ENCODE measurements around the gene SVIP.

The SVIP gene, protein sequence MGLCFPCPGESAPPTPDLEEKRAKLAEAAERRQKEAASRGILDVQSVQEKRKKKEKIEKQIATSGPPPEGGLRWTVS

DNA sequence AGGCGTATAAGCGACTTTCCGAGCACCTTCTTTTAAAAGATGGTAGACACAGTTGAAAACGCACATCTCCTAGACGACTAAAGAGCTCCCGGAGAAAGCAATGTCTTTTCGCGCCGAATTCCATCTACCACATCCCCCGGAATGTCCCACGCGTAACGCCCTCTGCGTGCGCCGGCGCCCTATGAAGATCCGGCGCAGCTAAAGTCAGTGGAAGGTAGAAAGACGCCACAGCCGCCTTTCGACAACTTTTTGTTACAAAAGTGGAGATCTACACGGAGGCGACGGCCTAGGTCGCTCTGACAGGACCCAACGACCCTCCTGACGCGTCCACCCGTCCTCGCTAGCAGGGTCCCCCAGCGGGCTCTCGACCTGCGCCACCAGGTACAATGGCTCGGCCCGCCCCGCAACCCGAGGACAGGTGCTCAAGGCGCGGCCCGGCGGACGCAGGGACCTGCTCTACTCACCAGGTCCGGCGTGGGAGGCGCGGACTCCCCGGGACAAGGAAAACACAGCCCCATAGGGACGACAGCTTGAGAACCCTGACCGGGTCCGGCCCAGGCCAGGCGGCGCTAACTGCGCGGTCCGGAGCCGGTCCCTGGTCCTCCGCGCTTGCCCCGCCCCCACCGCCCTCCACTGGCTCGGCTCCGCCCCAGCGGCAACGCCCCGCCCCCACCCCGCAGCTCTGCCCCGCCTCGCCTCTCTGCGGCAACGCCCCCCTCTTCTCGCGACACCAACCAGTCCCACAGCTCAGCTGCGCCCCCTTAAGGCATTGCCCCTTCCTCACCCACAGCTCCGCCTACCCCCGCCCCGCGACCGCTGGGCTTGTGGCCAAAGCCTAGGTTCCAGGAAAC, at the start of gene SVIP:
SVIP (minus strand) TSS at position 571 of the 851 bp plus-strand sequence; CDS start at position 518, 53 bp downstream.
- DNase-seq = peak; percentile 80 to 91

DNA sequence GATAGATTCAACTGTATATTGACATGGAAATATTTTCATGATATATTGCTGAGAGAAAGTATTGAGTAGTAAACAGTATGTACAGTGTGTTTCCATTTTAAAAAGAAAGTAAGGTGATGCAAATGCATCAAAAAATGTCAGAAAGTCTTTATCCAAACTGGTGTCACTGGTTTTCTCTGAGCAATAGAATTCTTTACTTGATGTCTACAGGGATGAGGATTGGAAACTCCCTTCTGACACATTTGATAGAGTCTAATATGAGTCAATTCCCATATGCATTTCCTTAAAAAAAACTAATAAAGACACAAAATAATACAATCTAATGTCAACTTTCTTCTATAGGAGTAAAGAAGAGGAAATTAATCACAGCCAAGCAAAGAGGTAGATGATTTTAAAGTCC, 49.0 kb upstream of the SVIP start:
- DNase-seq = no peak

DNA sequence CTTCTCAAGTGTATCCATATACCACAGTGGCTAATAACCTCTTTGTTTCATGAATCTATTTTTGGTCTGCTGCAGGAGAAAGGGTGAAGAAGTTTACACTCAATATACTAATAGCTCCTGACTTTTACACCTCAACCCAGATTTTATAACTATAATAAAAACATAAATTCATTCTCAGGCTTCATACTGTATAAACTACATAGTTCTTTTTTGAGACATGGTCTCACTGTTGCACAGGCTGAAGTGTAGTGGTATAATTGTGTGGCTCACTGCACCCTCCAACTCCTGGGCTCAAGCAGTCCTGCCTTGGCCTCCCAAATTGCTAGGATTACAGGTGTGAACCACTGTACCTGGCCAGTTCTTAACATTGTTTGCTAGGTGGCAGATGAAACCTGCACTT, 48.4 kb upstream of the SVIP start:
- no peak for DNase-seq

DNA sequence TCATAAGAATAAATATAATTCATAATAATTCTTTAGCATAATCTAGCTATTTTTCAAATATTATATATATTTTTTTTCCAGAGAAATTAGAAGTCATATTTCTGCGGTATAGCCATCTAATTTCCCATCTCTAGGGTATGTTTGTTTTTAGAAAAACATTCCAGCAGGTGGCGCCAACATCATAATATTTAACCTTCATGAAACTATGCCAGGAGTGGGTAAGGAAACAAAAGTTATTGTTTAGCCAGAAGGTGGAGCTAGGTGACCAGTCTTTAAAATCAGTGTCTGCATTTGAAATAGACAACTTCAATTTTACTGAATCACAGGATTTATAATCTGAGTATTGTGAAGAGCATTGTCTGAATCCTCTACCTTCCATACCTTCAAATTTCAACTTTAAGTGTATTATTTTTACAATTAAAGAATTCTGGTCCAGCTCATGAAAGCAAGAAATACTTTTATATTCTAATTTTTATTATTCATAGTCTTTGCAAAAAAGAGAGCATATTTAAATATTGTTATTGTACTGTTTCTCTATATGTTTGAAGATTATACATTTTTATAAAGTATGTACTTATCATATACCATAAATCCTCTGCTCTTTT, 46.4 kb upstream of the SVIP start:
- peak in 1 of 2 donors; percentile 85 for DNase-seq

DNA sequence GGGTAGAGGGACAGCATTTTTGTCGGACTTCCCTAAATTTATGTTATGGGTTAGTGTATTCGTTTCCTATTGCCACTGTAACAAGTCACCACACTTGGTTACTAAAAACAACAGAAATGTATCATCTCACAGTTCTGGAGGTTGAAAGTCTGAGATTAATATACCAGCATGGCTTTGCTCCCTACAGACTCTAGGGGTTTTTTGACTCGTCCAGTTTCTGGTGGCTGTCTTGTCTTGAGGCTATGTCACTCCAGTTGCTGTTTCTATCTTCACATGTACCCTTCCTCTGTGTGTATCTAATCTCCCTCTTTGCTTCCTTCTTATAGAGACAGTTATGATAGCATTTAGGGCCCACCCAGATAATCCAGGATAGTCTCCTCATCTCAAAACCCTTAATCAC, 39.7 kb upstream of the SVIP start:
- no peak for DNase-seq

DNA sequence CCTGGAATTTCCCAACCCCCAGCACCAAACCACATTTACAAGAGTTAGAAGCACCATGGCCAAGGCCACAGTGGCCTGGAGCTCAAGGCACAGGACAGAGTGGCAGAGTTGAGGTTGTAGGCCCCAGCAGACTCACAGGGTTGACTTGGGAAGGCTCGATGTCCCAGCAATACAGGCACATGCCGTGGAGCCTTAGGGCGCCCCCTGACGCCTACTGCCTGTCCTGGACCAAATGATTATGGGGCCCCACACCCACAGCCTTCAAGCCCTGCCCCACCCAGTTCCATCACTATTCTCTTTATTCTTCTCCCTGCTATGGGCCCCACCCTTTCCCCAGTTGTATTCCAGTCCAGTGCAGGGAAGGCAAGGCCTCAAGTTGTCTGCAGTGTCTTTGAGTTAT, 30.6 kb upstream of the SVIP start, which contains the start of gene CCDC179:
CCDC179 (minus strand) TSS at position 234 of the 400 bp plus-strand sequence; CDS start at position 181, 53 bp downstream.
- DNase-seq = no peak

DNA sequence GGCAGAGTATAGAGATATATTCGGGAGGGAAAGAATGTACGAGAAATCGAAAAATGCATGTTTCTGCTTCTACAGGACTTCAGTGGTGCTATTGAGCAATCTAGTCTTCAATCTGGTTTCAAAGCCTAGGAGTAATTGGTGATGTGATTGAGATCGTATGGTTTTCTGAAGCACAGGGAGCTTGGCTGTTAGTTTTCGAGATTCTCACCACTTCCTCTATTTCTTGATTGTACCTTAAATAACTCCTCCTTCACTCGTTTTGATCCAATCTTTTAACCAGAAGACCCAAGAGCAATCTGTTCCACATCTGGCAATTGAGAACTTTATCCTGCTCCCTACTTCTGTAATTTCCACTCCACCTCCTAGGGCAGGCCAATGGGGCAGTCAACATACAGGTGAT, 30.2 kb upstream of the SVIP start:
- DNase-seq = no peak

DNA sequence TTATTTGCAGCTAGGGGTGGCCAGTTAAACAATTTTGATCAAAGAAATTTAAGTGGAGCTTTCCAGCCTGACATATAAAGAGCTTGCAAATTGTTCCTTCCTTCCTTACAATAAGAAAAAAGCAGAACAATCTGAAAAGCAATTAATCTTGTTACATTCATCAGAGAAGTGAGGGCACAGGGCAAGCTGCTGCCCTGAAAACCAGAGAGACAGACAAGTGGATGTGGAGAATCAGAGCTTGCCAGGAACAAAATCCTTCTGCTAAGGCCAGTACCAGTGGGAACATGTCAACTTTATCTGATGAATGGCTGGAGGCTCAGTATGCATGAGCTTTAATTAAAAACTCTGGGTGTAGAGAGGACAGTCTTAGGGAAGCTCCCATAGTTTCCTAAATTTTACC, 21.9 kb upstream of the SVIP start:
- no peak for DNase-seq

DNA sequence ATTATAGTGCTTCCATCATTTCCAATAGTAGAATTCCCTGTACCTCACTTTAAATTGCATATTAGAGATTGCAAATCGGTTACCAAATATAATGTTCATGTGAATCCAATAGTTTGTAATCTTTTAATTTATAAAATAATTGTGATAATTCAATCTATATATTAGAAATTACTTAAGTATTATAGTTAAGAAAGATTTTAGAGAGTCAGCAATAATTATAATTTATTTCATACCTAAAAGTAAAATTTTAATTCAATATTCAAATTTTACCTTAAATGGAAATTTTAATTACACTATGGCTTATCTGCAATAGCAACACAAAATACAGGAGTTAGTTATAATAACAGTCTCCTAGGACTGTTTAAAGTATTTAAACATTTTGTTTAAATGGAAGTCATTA, 17.1 kb upstream of the SVIP start:
- no peak for DNase-seq

DNA sequence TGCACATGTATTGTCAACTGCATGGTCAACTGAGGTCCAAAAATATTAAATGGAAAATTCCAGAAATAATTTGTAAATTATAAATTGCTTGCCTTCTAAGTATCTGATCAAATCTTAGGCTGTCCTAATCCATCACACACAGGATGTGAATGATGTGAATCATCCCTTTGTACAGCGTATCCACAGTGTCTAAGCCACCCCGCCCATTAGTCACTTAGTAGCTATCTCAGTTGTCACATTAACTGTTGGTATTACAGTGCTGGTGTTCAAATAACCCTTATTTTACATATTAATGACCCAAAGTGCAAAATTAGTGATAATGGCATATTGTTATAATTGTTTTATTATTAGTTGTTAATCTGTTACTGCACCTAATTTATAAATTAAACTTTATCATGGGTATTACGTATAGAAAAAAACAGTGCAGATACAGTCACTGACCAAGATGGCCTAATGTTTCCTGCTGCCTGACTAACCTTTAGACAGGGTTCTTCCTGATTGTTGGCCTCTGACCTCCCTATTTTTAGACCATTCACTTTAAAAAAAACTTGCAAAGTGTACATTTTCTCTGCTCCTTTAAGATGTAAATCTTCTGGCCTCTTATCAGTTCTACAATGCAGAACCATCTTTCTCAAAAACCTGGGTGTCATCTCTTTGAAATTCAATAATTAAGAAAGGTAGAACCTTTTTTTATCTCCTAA, 2.9 kb upstream of the SVIP start:
- DNase-seq = no peak

DNA sequence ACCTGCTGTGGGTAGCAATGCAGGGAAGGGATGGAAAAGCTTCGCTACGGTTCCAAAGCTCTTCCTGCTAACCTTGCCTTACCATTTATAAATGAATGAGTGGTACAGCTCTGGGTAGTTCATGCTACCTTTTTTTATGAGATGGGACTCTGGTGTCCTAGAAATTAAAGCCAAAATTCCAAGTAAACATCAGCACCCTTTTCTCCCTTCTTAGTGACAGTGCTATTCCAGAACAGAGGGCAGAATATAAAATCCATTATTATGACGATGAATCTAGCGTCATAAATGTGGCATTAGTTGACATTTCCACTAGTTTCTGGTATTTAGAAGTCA, 447 bp upstream of the SVIP start:
- no peak for DNase-seq

DNA sequence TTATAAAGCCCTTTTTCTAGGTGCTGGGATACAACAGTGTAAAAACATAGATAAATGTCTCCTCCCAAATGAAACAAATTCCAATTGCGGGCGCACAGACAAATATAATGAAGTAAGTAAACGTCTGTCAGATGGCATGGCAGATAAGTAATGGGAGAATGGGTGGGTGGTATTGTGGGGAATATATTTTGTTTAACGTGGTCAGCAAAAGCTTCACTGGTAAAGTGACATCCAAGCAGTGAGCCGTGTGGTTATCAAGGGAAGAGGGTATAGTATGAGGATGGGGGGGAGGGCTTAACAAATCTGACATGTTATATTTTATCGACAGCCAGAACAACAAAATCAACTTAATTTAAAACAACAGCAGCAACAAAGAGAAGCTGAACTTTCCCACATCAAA, 1.2 kb downstream of the SVIP start:
- no peak for DNase-seq

DNA sequence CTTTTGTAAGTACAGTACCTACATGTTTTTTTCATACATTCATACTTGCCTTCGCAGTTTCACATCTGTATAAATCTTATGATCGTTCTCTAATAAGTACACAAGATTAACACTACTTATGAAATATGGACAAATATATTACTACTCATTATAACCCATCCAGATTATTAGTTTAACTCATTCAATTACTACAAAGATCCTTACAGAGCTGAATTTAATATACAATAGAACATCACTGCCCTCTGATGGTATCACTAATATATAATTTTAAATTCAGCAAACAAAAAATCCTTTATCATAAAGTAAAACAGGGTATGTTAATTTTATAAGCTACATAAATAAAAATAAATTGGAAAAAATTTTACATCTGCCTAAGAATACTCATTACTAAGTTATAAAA, 7.4 kb downstream of the SVIP start:
- DNase-seq = no peak

DNA sequence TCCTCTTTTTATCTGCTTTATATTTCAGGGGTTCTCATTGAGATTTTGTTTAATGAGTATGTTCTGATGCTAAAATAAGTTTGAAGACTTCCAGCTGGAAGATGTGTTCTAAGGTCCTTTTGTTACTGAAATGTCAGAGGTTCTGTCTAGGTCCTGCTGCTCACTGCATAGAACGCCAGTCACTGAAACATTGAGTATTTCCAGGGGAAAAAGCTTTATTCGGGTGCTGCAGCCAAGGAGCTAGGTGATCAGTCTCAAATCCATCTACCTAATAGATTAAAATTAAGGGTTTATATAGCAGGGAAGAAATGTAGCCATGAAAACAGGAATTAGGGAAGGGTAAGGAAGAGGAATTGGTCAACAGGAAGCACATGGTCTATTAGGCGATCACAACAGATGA, 19.7 kb downstream of the SVIP start:
- DNase-seq = no peak

DNA sequence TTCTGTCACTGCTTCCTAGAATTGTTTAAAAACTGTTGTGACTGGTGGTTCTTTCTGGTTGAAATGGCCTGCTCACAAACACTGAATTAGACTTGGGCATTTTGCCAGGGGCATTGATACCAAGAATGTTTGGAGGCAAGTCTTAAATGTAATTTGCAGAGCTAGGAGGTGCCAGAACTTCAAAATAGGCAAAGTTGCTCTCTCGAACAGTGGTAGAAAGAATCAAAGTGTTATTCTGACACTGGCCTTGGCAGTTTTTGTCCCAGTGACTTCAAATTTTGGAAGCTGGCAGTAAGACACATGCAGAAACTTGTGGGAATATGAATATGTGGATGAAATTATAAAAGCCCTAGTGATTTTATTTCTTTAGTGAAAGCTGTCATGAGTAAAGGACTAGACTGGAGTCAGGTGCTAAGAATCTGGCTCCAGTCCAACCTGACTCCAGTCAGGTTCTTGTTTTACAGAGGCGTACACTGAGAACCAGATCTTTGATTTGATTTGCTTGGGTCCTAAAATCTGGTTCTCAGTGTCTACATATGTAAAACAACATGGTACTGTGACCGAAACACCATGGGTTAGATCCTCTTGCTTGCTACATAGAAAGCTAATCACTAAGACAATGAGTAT, 20.9 kb downstream of the SVIP start:
- no peak for DNase-seq

DNA sequence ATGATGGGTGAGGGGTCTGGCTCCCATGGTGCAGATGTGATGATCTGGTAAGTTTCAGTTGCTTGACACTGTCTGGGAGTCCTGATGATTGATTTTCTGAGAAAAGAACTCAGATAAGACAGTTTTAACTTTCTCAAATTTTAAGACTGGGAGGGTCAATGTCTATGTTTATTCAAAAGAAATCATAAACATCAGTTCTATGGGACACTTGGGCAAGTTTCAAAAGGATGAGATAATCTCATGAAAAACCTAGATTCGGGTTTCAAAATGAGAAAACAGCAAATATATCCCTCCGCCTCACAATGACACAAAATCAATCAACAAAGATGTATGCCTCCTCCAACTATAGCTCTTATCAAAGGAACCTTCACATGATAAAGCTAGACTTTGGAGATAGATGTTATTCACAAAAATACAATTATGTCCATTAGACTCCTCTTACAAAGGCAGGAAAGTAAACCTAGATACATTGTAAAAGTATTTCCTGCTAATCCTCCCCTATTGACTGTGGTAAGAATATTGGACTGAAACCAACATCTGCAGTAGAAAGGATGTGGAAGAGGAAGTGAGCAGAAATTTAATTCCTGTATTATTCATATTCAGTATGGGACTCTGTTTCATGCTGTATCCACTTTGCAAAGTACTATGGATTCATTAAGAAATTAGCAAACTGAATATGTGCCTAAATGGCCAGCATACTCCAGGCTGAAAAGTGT, 21.6 kb downstream of the SVIP start:
- DNase-seq = peak in 1 of 2 donors; percentile 75

DNA sequence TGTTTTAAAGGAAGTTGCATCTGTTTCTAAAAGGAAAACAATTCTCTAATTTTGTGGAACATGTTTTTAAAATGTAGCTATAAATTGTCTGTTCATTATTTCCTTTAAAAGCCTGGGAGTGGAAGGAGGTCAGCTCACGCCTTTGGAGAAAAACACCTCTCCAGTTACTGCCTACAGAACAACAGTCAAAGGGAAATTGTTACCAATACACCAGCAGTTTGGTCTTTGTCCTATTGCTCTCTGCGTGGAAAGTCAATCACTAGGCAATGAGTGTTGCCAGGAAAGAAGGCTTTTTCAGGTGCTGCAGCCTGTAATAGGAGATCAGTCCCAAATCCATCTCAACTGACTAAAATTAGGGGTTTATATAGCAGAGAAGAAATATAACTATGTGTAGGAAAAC, 22.2 kb downstream of the SVIP start:
- no peak for DNase-seq

DNA sequence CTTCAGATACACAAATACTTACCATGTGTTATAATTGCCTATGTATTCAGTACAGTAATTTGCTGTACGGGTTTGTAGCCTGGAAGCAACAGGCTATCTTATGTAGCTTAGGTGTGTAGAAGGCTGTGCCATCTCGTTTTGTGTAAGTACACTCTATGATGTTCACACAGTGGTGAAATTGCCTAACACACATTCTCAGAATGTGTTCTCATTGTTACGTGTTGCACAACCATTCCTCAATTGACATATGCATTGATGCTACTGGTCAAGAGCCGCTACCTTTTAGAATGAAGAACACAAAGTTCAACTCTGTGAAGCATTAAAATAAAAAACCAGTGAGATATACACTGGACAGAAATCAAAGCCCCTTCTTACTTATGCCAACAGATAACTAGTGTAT, 26.7 kb downstream of the SVIP start:
- no peak for DNase-seq

DNA sequence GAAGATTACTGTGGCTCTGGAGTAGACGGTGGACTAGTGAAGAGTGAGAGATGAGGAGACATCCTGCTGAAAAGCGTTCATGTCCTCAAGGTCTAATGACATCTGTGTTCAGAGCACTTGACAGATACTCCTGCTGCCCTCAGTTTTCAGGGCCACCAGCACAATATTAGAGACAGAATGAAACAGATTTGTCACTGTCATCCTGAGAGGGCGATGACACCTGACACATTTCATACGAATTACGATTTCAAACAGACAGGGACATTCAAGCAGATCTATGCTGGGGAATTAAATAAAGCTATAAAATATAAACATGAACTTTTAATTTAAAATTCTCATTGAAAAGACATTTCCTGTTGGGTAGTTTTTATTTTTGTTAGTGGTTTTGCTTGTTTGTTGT, 29.1 kb downstream of the SVIP start:
- no peak for DNase-seq

DNA sequence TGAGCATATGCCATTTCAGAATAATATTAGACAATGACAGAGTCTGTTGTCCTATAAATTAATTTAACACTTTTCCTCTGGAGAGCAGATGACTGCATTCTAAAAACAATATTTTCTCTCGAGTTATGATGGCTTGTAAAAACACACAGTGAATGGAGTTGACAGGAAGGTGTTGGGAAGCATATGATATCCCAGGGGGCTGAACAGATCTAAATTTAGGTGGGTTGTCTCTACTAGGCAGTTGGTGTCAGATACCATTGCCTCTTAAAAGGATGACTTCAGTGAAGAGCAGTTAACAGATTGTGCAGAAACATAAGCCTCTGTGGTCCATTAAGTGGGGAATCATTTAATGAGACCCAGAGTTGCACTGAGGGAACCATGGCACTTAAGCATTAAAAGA, 30.7 kb downstream of the SVIP start:
- DNase-seq = no peak

DNA sequence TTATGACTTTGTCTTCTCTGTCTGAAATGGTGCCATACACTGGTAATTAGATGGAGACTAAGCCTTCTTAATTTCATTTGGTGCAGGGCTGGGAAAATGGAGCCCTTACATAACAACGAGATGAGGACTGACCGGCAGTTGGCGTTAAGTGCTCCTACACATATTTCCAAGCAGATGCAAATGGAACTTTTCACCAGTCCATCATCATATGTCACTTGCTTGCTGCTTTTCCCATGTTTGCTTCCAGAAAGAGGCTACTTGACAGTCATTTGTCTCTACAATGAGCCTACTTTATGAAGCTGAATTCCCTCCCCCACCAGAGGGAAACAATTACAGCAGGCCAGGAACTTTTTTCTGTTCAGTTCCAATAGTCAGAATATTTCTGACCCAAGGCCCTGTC, 32.6 kb downstream of the SVIP start:
- DNase-seq = no peak

DNA sequence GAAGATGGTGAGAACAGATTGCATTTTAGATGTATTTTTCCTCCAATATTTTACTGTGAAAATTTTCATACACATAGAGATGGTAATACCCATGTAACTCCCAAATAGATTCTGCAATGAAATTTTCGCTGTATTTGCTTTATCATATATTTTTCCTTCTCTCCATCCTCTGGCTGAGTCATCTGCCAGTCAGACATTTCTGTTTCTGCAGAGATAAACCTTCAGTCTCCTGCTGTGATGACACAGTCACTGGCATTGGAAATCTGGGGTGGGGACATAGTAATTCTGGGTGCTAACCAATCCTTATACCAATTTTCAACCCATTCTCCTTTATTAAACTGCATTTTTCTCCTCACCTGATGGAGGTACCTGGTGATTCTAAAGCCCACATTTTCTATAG, 33.7 kb downstream of the SVIP start:
- DNase-seq = no peak

DNA sequence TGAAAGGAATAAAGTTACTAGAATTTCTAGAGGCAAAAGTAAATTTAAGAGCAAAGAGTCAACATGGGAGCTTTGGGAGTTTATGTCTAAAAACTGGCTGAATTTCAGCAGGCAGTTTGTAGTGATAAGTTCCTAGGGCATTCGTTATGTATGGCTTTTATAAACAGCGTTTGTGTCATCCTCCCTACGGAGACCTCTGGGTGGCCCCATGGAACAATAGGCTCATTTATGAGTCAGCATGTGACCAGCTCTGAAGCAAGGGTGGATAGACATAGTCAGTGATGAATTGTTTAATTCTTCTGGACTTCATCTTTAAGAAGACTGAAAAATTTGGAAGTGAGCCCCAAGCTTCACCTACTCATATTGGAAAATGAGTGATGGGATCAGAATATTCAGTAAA, 37.1 kb downstream of the SVIP start:
- DNase-seq = peak in 1 of 2 donors; percentile 17
